ENCODE results near the gene OR8K5.
"Not testable (repeated sequence)": the region's sequence is repeated elsewhere in the genome, so short reads cannot be mapped to it uniquely, and the experiment has no call there.

OR8K5 gene, protein sequence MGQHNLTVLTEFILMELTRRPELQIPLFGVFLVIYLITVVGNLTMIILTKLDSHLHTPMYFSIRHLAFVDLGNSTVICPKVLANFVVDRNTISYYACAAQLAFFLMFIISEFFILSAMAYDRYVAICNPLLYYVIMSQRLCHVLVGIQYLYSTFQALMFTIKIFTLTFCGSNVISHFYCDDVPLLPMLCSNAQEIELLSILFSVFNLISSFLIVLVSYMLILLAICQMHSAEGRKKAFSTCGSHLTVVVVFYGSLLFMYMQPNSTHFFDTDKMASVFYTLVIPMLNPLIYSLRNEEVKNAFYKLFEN

DNA sequence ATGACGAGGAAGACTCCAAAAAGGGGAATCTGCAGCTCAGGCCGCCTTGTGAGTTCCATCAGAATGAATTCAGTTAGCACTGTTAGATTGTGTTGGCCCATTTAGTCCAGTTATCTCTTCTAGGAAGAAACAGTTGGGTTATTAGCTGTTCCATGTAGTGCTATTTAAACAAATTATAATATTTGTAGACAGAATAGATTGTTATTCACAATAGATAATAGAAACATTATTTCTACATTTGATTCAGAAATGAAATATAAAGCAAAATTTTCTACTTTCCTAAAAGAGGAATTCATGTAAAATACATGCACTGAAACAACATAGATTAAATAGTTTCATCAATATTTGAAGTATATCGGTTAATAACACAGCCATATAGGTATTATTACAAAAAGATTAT is at the start of gene OR8K5:
Gene OR8K5, minus strand, starts transcription at position 101 of the 400 bp plus-strand sequence. Its CDS starts 0 bp downstream, at position 101.
- FAIRE-seq: no peak

DNA sequence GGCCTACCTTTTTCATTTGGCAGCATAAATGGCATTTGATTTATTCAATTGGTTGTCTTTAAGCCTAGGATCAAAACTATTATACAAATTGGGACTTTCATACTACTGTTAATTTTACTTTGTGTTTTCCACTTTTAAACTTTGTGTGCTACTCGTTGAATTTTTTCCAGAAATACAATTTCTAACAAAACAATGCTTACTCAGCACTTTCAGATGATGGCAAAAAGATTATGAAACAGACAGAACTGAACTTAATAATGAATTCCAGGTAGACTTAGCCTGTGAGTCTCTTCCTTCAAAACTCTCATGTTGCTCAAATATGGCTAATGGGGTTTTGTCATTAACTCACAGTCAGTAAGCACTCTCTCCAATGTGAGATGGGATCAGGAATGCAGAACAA is 47.7 kb upstream of the OR8K5 start:
- no peak for FAIRE-seq

DNA sequence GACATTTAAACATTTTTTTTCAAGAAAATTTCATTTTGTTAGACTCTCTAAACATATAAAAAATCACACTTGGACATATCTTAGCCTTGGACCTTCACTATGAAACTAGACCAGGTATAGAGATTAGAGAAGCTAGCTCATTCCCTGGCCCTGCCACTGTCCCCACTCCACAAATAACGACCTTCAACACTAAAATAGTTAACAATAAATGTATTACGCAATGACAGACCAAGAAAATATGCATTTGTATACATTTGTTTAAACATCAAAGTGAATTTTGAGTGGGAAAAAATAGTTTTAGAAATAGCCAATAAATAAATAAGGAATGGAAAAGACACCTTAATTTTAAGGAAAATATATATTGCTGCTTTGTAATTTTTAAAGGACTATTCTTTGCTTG is 37.2 kb upstream of the OR8K5 start:
- no peak for FAIRE-seq

DNA sequence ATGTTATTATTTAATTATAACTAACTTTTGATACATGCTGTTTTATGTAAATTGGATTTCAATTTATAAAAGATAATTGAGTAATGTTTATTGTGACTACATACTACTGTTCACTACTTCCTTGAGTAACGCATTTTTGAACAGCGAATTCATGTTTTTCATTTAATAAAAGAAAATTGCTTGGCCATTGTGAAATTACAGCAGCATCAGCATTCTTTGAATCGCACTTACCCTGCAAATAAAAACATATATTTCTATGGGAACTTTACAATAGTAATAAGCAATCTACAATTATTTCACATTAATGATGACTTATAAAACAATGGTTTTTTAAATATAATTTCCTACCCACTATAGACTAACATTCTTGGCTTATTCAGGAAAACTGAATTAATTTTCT is 36.6 kb upstream of the OR8K5 start:
- no peak for FAIRE-seq

DNA sequence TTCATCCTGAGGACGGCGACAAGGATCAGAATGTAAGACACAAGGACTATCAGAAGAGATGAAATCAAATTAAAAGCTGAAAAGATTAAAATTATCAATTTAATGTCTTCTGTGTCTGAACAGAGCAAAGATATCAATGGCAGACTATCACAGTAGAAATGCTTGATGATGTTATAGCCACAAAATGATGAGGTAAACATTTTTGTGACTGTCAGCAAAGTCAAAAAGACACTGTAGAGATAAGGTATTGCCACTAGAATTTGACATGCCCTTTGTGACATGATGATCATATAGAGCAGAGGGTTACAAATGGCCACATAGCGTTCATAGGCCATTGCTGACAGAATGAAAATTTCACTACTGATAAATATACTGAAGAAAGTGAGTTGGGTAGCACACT is 28.5 kb upstream of the OR8K5 start:
- FAIRE-seq: no peak

DNA sequence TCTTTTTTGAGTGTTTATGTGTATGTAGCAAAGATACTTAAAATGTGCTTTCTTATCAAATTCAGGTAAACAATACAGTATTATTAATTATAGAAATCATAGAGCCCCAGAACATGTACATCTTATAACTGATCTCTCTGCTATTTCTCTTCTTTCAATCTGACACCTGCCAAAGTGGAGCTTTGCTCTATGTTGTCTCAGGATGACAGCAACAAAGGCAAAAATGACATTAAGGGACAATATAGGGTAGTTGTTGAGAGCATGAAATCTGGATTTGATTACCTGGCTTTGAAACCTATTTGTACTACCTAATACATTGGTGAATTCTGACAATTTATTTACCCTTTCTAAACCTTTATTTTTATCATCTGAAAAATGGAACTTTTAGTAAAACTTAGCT is 23.3 kb upstream of the OR8K5 start:
- no peak for FAIRE-seq

DNA sequence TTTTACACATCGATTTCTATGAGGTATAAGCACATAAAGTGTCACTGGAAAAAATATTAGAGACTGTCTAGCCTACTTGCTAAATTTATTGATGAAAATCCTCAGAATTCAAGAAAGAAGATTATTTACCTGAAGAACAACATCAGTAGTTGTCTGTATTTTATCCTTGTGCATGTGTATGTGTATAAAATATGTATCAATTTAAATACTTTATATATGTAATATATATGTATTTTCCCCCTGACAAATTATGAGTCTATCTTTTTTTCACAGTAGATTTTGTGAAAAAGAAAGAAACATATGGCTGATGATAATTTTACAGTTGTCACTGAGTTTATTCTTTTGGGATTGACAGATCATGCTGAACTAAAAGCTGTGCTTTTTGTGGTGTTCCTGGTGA is 16.2 kb upstream of the OR8K5 start, which contains the start of gene OR5J2:
Gene OR5J2, plus strand, starts transcription at position 301 of the 400 bp plus-strand sequence. Its CDS starts 0 bp downstream, at position 301.
- FAIRE-seq: no peak

DNA sequence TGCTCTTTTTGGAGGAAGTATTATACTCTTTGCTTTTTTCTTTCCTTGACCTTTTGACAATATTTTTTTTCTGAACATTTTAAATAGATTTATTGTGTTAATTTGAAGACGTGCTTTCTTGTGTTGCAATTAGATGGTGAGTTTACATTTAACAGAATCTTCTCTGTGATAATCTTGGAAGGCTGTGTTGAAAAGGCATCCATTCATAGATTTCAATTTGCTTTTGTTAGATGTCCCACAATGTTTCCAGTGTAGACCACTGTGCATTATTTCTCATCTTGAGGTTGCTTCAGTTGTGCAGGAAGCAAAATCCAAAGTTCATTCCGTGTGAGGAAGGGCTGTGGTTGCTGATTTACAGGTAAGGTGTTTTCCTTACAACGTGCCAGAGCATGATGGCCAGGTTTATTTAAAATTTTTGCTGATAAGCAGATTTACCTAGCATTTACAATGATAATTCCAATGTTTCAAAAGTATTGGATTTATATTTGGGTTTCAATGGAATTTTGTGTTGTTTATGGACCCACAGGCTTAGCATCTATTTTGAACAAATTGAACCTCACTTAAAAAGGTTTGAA is 12.2 kb upstream of the OR8K5 start:
- FAIRE-seq: no peak

DNA sequence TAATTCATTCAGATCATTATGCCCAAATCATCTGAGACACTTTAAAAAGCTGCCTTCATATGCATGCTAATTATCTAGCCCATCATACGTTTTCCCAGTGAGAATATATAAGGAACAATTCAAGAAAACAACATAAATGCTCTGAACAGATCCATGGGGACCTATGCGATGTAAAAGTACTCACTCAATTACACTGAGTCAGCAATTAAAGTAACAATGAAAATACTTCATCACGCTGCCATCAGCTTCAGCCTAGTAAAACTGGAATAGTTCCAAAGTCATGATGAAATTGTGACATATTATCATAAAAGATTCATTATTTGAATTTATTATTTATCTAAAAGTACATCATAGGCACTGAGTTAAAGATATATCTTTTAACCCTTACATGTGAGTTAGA is 3.7 kb upstream of the OR8K5 start:
- FAIRE-seq: no peak

DNA sequence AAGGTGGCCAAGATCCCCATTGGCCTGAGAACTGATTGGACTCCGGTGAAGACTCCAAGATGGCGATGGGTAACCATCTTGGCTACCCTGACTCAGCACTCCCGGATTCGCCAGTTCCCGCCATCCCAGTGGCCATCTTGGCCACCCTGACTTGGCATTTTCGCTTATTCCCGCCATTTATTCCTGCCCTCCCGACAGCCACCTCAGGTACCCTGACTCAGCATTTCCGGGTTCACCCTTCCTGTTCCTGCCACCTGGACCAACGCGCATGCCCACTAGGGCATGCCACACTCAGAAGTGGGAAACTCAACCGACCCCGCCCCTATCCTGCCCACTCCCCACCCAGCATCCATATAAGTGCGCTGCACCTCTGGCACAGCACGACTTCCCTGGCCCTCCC is 7.8 kb downstream of the OR8K5 start:
- FAIRE-seq: no peak

DNA sequence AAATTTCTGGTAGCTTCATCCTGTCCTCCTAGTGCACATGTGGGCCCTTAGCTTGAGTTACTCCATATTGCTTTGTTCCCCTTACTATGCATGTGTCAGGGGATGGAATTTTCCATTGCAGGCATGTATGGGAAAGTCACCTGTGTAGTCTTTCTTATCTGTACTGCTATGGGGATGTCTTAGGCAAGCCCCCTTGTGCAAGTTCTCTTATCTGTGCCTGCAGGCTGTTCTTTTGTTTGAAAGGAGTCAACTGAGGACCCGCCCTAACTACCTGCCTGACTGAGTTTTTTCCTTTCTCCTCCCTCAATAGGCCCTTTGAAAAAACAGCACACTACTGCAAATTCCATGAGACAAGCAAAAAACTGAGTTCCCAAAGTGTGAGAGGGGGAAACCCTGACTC is 8.7 kb downstream of the OR8K5 start:
- no peak for FAIRE-seq

DNA sequence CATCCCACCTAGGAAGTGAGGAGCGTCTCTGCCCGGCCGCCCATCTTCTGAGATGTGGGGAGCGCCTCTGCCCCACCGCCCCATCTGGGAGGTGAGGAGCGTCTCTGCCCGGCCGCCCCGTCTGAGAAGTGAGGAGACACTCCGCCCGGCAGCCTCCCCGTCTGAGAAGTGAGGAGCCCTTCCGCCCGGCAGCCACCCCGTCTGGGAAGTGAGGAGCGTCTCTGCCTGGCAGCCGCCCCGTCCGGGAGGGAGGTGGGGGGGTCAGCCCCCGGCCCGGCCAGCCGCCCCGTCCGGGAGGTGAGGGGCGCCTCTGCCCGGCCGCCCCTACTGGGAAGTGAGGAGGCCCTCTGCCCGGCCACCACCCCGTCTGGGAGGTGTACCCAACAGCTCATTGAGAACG is 16.4 kb downstream of the OR8K5 start:
- not testable (repeated sequence) for FAIRE-seq

DNA sequence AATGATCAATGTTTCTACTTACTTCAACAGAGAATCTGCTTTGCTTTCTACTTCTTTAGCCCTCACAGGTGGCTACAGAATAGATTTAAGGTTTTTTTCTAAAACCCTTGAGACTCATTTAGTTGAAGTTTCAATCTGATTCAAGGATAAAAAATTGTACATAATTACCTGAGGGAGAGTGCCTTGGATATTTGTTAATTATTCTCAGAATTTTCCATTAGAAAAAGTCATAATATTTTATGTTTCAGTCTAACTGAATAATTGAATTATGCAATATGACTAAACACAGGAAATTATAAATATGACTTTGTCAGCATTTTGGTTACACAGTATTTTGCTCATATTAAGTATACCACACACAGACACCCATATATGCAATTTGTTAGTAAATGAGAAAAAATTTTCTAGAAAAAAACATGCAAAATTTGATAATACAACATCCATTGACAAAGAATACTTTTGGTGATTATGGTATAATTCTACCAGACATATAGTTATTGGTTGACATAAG is 19.9 kb downstream of the OR8K5 start, which contains the start of gene OR8J3:
Gene OR8J3, minus strand, starts transcription at position 51 of the 511 bp plus-strand sequence. CDS start 2,483 bp downstream, outside the sequence.
- FAIRE-seq: no peak

DNA sequence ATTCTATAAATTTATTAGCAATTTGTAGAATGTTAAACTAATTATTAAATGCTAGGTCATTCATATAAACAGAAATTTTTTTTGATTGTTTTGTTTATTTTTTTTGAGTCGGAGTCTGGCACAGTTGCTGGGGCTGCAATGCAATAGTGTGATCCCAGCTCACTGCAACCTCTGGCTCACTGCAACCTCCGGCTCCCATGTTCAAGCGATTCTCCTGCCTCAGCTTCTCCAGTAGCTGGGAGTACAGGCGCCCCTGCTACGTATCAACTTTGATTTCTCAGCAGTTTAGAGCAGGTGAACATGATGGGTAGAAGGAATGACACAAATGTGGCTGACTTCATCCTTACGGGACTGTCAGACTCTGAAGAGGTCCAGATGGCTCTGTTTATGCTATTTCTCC is 38.0 kb downstream of the OR8K5 start, which contains the start of gene OR8H3:
Gene OR8H3, plus strand, starts transcription at position 301 of the 400 bp plus-strand sequence. Its CDS starts 0 bp downstream, at position 301.
- no peak for FAIRE-seq
